ENCODE data around the gene ZNF782.

- TF ChIP-seq POLR2A (IDR thresholded peaks at IDR 0.05; ENCODE audit: low read length) = no peak
- TF ChIP-seq GATA1 (IDR thresholded peaks at IDR 0.05; ENCODE audit: low read depth, low read length) = no peak
These were observed 35.8 kb downstream of the ZNF782 start for GRCh38 chr9:96818533-96818932.
